GM18508 (cell line): ENCODE measurements around the gene PRDM15.

Source experiments
- ATAC-seq: cut with Tn5 transposase; IDR thresholded peaks from one replicate; pipeline ENCODE4 v1.9.1; 2021; ENCODE audit warnings: moderate number of reproducible peaks; ENCODE audit not compliant: insufficient read depth, unreplicated experiment

Gene PRDM15

DNA sequence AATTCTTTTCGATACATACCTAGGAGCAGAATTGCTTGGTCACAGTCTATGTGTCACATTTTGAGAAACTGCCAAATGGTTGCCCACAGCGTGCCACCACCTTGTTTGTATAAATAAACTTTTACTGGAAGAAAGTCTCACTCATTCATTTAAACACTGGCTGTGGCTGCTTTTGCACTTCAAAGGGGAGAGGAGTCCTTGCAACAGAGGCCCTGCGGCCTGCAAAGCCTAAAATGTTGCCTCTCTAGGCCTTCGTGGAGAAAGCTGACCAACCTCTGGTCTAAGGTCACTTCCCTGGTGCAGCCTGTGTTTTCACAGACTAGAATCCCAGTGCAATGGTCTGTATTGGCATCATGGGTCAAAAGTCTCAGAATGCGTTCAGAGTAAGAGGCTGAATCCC, 120.6 kb downstream of the PRDM15 start:
- no peak for ATAC-seq

- no peak for ATAC-seq
These were observed 123.0 kb downstream of the PRDM15 start for GRCh38 chr21:41755934-41756773.

- ATAC-seq = no peak
These were observed 123.7 kb downstream of the PRDM15 start for GRCh38 chr21:41755258-41755933.

DNA sequence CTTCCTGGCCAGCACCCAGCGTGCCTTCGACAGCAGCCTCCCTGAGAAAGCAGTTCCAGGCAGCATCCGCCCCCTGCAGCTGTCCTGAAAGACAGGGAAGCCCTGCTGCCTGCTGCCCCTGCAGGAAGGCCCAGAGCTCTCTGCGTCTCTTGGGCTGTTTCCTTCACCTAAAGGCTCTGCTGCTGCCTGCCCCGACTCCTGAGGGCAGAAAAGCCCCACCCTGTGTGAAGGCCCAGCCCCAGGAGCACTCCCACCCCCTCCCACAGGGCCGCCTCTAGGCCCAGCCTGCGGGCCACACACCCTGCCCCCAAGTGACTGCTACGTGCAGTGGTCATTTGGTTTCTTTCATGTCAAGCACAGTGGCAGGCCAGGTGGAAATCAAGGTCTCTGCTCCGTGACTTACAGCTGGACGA, 124.7 kb downstream of the PRDM15 start:
- no peak for ATAC-seq

DNA sequence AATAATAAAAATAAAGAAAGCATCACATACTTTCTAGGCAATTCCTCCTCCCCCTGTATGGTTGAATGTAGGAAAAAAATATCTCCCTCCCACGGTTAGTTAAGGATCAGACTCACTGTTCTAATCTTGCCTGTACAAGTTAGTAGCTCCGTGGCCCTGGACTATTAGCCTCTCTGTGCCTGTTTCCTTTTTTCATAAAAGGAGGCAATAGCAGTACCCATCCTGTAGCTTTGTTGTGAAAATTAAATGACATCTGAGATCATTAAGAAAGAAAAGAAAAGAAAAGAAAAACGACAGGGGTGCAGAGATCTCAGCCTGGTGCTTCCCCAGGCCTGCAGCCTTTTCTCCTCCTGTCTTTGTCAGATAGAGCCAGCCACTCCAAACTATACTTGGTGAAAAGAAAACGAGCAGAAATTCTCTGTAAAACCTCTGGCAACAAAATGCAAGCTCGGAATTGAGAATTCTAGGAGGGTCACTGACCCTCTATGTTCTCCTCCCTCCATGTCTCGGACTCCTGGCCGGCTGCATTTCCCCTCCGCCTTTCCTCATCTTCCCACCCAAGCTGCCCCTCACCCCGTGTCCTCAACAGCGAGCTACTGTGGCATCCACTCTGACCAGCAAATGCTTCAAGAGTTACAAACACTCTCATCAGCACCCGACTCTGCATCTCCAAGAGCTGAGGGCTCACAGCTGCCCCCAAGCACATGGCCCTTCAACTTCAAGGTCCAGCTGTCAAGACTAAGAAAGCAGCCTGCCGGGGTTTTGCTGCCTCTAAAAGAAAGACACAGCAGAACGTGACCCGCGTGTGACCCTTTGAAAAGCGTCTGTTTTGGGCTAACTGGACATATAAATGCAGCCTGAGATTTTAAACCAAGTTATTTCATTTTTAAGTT, 125.9 kb downstream of the PRDM15 start:
- ATAC-seq = no peak

DNA sequence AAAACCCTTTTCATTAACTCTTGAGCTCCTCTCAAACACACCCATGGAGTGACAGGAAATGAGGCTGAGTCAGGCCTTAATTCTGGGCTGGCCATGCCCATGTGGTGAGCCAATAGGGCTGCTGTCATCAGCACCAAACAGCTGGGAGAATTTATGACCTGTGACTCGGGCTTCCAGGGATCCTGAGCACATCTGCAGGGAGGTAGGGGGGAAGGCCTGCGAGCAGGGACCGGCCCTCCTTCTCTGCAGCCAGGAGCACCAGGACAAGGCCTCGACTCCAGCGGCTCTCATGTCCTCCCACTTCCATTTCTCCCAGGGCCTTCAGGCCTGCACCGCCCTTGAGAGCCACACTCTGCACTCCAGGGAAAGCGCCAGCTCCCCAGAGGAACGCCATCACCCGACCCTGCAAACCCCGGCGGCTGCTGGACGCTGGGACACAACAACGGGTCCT, 126.9 kb downstream of the PRDM15 start:
- no peak for ATAC-seq

DNA sequence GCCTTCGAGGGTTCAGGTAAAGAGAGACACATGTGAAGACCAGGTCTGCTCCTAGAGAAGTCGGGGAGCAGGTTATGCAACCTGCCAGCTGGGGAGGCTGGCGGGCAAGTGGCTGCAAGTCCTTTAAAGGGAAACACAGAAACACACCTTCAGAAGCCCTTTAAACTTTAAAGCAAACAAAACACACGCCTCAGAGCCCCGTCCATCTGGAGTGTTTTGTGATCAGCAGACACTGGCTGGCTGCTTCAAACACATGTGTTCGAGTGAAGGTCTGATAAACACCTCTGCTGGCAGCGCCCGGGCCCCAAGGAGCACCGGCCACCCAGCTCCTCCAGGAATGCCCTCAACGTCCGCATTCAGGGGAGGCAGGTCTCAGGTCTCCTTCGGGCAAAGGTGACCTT, 127.5 kb downstream of the PRDM15 start:
- no peak for ATAC-seq

- no peak for ATAC-seq
These were observed 128.5 kb downstream of the PRDM15 start for GRCh38 chr21:41750532-41751151.

- no peak for ATAC-seq
These were observed 129.1 kb downstream of the PRDM15 start for GRCh38 chr21:41750051-41750450.

DNA sequence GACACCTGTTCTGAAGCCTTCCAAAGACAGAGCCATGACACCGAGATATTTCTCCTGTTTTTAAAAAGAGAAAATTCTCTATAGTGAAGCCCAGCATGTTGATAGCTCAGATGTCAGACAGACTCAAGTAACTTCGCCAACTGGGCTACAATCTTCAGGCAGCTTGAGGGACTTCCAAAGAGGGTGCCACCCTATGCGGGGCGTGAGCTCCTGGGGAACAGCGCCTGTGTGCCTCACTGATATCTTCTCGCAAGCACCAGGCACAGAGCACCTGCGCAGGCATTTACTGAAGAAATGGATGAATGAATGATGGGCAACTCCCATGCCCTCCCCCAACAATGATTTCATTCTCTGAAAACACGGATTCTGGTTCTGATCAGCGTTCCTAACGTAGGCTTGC, 129.9 kb downstream of the PRDM15 start:
- ATAC-seq = no peak
